Liver (tissue), 3 donors: ENCODE measurements around the gene CDH1.

Experiments
- GABPA ChIP-seq, 2 donors: IDR thresholded peaks in 1 of 2; conservative IDR thresholded peaks in 1 of 2; 2 replicates each; pipeline ENCODE4 v1.6.1; 2016; ENCODE audit warnings: antibody characterized with exemption in 2 of 2, mild to moderate bottlenecking in 1 of 2, moderate library complexity in 1 of 2
- JUND ChIP-seq, 2 donors: IDR thresholded peaks; 2 replicates each; pipeline ENCODE4 v1.6.1; 2016; ENCODE audit warnings: antibody characterized with exemption in 2 of 2
- RXRA ChIP-seq, 2 donors: IDR thresholded peaks; 2 replicates each; pipeline ENCODE4 v1.6.1; 2017 to 2018; ENCODE audit warnings: antibody characterized with exemption in 2 of 2, mild to moderate bottlenecking in 1 of 2
- SP1 ChIP-seq: IDR thresholded peaks from 2 replicates; pipeline ENCODE4 v1.6.1; 2018; ENCODE audit warnings: antibody characterized with exemption, mild to moderate bottlenecking
- TAF1 ChIP-seq: conservative IDR thresholded peaks from 2 replicates; pipeline ENCODE4 v1.6.1; 2016; ENCODE audit warnings: antibody characterized with exemption, mild to moderate bottlenecking
- ZBTB33 ChIP-seq: IDR thresholded peaks from 2 replicates; pipeline ENCODE4 v1.6.1; 2016; ENCODE audit warnings: antibody characterized with exemption
- TF ChIP-seq, protein P1 (sequence below): fragments of 150-350 bp; IDR thresholded peaks from 2 replicates; pipeline ENCODE4 v1.5.1; 2017; ENCODE audit warnings: improper control_type of control experiment, low read depth, low read length; ENCODE audit not compliant: missing input control
- TF ChIP-seq, protein P2 (sequence below): IDR thresholded peaks from 2 replicates; pipeline ENCODE4 v1.6.1; 2016; ENCODE audit warnings: antibody characterized with exemption, mild to moderate bottlenecking
- TF ChIP-seq, protein P3 (sequence below): IDR thresholded peaks from 2 replicates; pipeline ENCODE4 v1.6.1; 2016; ENCODE audit warnings: antibody characterized with exemption
- donor health status: healthy.
- donor health status: healthy.

DNA sequence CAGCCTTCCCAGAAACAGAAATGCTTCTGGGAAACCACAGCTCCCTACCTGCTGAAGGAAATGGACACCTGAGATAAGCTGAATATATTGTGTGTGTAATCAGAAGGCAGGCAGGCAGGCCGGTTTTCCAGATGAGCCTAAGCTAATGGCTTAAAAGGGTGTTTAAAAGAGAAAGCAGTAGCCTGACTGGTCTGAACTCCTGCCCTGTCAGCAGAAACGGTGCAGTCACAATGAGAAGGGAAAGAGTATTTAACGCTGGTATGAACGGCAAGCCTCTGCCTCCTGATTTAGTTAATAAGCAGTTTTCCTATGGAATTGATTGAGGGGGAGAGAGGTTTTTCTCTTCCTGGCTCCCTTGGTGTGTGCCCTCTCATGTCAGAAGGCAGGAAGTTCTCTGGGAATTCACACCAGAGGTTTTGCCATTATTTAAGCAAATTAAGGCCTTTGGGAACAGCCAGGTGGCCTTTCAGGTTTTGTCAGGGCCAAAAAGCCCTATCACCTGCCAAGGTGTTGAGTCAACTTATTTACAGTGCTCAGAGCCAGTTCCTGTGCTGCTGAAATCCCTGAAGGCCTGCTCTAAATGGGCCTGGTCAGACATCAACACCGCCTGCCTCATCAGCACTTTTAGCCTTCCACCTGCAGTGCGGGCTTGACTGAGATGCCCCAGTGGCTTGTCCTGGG, 41.6 kb downstream of the CDH1 start:
- TF ChIP-seq, protein P1, sequence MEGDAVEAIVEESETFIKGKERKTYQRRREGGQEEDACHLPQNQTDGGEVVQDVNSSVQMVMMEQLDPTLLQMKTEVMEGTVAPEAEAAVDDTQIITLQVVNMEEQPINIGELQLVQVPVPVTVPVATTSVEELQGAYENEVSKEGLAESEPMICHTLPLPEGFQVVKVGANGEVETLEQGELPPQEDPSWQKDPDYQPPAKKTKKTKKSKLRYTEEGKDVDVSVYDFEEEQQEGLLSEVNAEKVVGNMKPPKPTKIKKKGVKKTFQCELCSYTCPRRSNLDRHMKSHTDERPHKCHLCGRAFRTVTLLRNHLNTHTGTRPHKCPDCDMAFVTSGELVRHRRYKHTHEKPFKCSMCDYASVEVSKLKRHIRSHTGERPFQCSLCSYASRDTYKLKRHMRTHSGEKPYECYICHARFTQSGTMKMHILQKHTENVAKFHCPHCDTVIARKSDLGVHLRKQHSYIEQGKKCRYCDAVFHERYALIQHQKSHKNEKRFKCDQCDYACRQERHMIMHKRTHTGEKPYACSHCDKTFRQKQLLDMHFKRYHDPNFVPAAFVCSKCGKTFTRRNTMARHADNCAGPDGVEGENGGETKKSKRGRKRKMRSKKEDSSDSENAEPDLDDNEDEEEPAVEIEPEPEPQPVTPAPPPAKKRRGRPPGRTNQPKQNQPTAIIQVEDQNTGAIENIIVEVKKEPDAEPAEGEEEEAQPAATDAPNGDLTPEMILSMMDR, result no peak
- TF ChIP-seq, protein P2, sequence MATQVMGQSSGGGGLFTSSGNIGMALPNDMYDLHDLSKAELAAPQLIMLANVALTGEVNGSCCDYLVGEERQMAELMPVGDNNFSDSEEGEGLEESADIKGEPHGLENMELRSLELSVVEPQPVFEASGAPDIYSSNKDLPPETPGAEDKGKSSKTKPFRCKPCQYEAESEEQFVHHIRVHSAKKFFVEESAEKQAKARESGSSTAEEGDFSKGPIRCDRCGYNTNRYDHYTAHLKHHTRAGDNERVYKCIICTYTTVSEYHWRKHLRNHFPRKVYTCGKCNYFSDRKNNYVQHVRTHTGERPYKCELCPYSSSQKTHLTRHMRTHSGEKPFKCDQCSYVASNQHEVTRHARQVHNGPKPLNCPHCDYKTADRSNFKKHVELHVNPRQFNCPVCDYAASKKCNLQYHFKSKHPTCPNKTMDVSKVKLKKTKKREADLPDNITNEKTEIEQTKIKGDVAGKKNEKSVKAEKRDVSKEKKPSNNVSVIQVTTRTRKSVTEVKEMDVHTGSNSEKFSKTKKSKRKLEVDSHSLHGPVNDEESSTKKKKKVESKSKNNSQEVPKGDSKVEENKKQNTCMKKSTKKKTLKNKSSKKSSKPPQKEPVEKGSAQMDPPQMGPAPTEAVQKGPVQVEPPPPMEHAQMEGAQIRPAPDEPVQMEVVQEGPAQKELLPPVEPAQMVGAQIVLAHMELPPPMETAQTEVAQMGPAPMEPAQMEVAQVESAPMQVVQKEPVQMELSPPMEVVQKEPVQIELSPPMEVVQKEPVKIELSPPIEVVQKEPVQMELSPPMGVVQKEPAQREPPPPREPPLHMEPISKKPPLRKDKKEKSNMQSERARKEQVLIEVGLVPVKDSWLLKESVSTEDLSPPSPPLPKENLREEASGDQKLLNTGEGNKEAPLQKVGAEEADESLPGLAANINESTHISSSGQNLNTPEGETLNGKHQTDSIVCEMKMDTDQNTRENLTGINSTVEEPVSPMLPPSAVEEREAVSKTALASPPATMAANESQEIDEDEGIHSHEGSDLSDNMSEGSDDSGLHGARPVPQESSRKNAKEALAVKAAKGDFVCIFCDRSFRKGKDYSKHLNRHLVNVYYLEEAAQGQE, result peak; percentile 68
- peak; percentile 48 for TF ChIP-seq TAF1
- peak; percentile 51 for TF ChIP-seq ZBTB33
- TF ChIP-seq, protein P3, sequence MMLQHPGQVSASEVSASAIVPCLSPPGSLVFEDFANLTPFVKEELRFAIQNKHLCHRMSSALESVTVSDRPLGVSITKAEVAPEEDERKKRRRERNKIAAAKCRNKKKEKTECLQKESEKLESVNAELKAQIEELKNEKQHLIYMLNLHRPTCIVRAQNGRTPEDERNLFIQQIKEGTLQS, result no peak
- TF ChIP-seq RXRA (IDR thresholded peaks at IDR 0.05), result peak; percentile 36 to 76
- TF ChIP-seq GABPA (IDR thresholded peaks at IDR 0.05 in 1 of 2, conservative IDR thresholded peaks at IDR 0.05 in 1 of 2), result peak in 1 of 2 donors; percentile 30
- peak; percentile 62 for TF ChIP-seq SP1
- TF ChIP-seq JUND (IDR thresholded peaks at IDR 0.05), result no peak
